Caki2 (cell line): ENCODE results near the gene AOX1. TPM values are rescaled to one million over a fixed set of nuclear protein-coding genes. Genes with fewer than 3 reads are reported as not detected.
"Not testable (repeated sequence)": the region's sequence is repeated elsewhere in the genome, so short reads cannot be mapped to it uniquely, and the experiment has no call there.

Experiments used
- DNase-seq: peaks from one replicate; pipeline ENCODE4 v3.0.0-alpha.2; 2015; ENCODE audit warnings: low read depth
- in situ Hi-C: cut with HindIII; loops from 2 replicates; pipeline ENCODE4 v1.10.0; 2016; ENCODE audit warnings: low sequenced_read_pairs, low pct_unique_long_range_greater_than_20kb, mixed read lengths
- total RNA-seq: library from RNA; depleted of rRNA; stranded (reverse); fragments of >200 nt; shearing (Covaris generic); gene quantifications from 2 replicates; pipeline ENCODE4 v1.2.3, GENCODE V29; 2014; ENCODE audit warnings: low replicate concordance

The AOX1 gene
- total RNA-seq, 1 experiment from 2014 or later = 0.14 TPM

DNA sequence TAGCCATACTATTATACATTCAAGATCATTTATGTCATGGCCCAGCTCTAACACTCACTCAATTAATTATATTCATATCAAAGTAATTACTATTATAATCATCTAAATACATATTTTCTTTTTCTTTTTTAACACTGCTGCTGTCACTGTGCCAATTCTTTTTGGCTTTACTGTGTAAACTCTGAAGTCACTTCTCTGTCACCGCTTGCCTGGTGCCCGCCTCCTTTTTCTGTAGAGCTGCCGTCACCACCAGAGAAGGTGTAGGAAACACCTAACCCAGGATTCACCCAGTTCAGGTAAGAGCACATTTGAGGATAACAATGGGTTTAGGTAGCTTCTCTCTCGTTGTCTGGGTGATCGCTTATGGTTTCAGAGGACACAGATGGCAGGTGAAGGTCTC, 93.3 kb downstream of the AOX1 start:
- DNase-seq = no peak
- in situ Hi-C loops = no loop called here

- DNase-seq = no peak
- in situ Hi-C loops = no loop called here
Observed at GRCh38 chr2:200679535-200679934, 93.7 kb downstream of the AOX1 start.

DNA sequence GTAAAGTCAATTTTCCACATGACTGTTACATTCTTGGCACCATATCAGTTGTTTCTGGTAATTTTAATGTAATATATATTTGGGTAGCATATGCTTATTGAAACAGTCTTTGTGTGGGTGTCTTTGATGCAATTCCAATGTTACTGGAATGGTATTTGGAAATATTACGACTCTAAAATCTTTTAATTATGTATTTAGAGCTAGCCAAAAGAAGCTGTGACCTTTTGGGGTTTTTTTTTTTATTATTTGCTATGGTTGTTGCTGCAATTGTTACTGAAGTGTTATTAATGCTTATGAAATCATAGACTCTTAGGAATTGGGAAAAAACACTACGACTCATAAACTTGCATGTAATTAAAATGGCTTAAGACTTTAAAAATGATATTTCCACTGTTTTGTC, 95.9 kb downstream of the AOX1 start:
- no peak for DNase-seq
- in situ Hi-C loops = no loop called here

DNA sequence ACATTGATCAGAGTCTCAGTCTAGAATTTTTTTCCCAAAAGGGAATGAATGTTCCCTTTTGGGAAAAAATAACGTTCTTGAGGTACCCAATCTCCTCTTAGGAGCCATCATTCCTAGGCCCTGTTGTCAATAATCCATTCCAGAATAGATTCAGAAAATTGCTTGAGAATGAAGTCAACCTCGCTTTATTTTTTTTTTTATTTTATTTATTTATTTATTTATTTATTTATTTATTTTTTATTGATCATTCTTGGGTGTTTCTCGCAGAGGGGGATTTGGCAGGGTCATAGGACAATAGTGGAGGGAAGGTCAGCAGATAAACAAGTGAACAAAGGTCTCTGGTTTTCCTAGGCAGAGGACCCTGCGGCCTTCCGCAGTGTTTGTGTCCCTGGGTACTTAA, 96.6 kb downstream of the AOX1 start:
- in situ Hi-C loops, DNase-seq: not testable (repeated sequence)

DNA sequence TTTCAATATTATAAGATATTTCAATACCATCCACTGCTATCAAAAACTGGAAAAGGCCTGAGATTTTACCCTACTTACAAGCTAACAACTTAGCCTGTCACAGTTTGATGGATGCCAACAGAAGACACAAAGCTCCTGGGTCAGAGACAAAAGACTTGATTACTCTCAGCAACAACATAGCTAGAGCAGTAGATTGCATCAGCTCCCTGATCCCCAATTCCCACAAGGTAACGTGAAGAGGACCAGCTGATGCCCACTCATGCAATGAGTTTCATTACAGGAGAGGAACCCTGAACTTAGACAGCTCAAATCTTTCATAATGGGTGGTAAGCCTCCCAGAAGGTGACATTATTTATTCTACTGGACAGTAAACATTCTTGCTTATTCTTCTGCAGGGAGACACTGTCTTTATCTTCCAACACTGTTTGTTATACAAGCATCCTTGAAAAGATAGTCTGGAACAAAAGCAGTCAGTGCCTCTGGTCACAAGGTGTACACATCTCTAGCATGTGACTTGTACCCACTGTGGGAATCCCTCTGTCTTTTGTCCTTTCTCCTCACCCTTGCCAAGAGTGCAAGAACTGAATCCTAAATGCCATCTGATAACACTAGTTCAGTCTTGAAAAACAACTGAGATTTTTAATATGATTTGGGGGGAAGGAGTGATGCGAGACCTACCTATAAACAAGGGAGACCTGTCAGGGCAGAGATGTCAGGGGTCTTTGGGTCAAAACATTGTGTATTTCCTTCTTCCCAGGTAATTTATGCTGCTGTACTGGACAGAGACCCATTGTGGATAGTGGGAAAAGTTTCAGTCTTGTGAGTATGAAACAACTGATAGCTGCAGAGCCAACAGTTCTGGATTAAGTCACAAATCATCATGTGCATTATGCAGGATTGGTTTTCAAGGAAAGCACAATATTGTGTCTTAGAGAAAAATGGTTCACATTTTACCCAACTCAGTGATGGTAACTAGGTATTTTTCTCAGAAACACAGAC, 102.4 kb downstream of the AOX1 start:
- DNase-seq = no peak
- in situ Hi-C loops = no loop called here

DNA sequence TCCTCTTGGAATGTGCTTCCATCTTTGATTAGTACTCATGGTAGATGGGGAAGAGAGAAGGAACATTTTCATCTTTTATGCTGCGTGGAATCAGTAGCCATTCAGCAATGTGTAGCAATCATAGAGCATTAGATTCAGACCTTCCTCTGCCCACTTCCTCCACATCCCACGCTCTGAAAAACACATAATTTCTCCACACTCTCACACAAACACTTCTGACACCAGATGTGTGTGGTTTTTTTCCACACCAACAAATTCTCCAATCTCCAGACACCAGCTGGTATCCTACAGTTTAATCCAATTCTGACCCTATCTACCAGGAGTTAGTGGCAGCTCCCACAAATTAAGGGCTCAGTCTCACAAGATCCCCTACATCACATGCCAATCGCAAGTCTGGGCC, 103.3 kb downstream of the AOX1 start:
- in situ Hi-C loops = no loop called here
- no peak for DNase-seq

- in situ Hi-C loops = no loop called here
- DNase-seq = no peak
Observed at GRCh38 chr2:200693836-200694470, 108.1 kb downstream of the AOX1 start.

- in situ Hi-C loops = no loop called here
- no peak for DNase-seq
Observed at GRCh38 chr2:200695191-200695590, 109.4 kb downstream of the AOX1 start.

- in situ Hi-C loops = no loop called here
- no peak for DNase-seq
Observed at GRCh38 chr2:200695601-200696000, 109.8 kb downstream of the AOX1 start.

- DNase-seq = no peak
- in situ Hi-C loops = no loop called here
Observed at GRCh38 chr2:200698217-200698616, 112.4 kb downstream of the AOX1 start.

DNA sequence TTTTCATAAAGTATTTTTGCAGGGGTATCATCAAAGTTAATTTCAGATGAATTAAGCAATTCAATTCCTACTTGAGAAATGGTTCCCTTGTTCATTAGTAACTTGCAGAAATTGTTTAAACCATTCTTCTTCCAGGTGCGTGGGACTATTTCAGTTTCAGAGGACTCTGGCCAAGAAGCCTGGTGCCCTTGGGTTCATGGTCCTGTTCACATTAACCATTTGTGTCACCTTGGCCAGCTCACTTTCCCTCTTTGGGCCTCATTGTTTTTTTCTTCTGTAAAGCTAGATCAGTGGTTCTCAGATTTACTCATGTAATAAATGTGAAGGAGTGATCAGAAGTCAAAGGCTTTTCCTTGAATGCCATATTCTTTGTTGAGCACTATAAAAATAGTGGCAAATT, 113.5 kb downstream of the AOX1 start:
- in situ Hi-C loops = no loop called here
- no peak for DNase-seq

- in situ Hi-C loops = no loop called here
- no peak for DNase-seq
Observed at GRCh38 chr2:200700856-200701255, 115.0 kb downstream of the AOX1 start.

DNA sequence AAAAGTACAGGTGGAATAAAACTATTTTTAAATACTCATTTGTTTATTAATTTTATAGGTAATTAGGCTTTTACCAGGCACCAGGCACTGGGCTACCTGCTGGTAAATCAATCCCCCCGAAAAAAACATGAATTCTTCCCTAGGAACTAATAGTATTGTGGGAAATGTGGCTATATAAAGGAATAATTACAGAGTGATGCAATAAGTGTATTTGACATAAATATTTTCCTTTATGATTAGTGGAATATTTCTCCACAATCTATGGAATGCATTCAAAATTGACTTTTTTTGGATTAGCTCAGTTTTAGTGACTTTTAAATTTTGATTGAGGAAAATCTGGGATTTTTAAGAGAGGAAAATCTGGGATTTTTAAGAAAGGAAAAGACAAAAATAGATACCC, 116.2 kb downstream of the AOX1 start:
- no peak for DNase-seq
- in situ Hi-C loops = no loop called here

- in situ Hi-C loops = no loop called here
- DNase-seq = no peak
Observed at GRCh38 chr2:200702646-200703118, 116.9 kb downstream of the AOX1 start.

GRCh38 chr2:200703127-200703925, 117.5 kb downstream of the AOX1 start:
- peak; percentile 38 for DNase-seq
- in situ Hi-C loops = no loop called here

DNA sequence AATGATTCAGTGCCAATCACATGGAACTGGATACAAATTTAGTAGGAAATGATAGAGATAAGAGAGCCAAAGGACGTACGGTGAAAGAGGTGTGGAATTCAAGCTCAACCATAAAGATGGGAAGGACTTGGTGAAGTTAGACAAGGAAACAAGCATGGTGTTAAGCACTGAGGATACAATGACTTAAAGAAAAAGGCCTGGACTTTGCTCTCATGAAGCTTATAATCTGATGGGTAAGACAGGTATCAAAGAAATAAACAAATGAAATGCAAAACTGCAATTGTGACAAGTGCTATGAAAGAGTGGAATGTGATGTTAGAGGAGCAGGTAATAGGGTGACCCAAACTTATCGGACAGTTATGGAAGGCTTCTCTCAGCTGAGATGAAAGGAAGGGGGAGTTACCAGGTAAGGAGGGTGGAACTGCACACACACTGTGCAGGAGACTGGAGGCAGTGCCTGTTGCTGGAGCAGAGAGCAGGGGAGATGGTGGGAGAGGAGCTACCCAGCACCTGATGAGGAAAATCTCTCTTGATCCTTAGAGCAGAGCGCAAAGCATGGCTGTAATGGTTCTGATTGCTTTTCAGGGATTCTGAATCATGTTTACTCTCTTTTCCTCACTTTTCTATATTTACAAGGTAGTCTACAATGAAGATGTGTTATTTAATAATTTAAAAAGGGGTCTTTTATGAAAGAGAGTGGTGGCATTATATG, 118.3 kb downstream of the AOX1 start:
- DNase-seq = no peak
- in situ Hi-C loops = no loop called here

DNA sequence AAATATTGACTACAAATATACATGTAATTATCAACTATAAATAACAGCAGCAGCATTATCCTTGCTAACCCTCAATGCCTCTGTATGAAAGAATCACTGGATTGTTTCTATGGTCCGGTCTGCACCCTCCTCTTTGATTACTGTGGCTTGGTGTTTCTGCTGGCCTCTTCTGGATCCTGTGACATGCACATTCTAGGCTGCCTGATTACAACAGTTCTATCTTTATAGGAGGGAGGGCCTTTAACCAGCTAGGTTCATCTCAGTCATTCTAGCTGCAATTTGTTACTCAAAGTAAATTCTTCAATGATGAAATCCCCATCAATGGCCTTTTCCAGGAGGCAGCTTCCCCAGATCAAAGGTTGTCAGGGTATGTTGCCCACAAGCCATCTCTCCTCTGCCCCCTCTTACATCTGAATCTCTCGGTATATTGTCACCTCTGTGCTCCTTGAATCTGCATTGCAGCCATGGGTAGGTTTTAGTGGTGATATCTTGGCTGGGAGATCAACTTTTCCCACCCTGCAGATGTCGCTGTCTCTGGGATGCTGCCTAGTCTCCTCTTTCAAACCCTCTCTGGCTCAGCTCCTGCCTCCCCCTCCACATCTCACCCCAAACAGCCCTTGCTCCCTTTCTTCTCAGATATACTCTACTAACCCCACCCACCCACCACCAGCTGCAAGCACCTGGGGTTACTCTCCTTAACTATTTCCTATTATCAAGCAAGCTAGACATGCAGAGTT, 119.7 kb downstream of the AOX1 start:
- no peak for DNase-seq
- in situ Hi-C loops = no loop called here

- in situ Hi-C loops = no loop called here
- DNase-seq = no peak
Observed at GRCh38 chr2:200708943-200709342, 123.1 kb downstream of the AOX1 start.
